Endothelial cell of umbilical vein (primary cell): ENCODE measurements around the gene FREM3. TPM values are rescaled to one million over a fixed set of nuclear protein-coding genes. Genes with fewer than 3 reads are reported as not detected.

ENCODE experiments used
- BruUV-seq: library from RNA; stranded (reverse); fragments of 400-500 nt; replicated peaks from 2 replicates; lab custom pipeline; 2021; lab: Mats Ljungman, UMichigan
- CTCF ChIA-PET: fragments of 300-600, 350-600 bp; sonication (Branson Sonifier 250); formaldehyde crosslinking; loops from one replicate; lab custom pipeline; 2021; ENCODE audit warnings: antibody characterized with exemption, inconsistent platforms; lab: Charles Lee
- POLR2A ChIA-PET: fragments of 300-600, 350-600 bp; sonication (Branson Sonifier 250); formaldehyde crosslinking; loops from one replicate; lab custom pipeline; 2021; ENCODE audit warnings: antibody characterized with exemption, inconsistent platforms; lab: Charles Lee
- DNase-seq: peaks from one replicate; pipeline ENCODE4 v3.0.0-alpha.2; 2011; ENCODE audit warnings: low read depth, low spot score
- FAIRE-seq: peaks from 2 replicates; lab custom pipeline; 2011; peaks lifted over from hg19 to GRCh38; lab: Jason Lieb, UNC
- H2AFZ ChIP-seq: 2 replicates; pipeline ENCODE4 v1.6.0; 2012; ENCODE audit warnings: low read depth, low read length, control low read depth, inconsistent platforms
- H3K27ac ChIP-seq: 2 replicates; pipeline ENCODE4 v1.5.1; 2011; ENCODE audit warnings: low read depth, mild to moderate bottlenecking, control low read depth, low read length, moderate library complexity; ENCODE audit not compliant: insufficient read depth
- H3K27me3 ChIP-seq, 2 experiments: 2 replicates each; pipeline versions ENCODE4 v1.6.0 to v1.6.1; 2011; ENCODE audit warnings: low read length in 2 of 2, mixed read lengths in 1 of 2; ENCODE audit not compliant: control insufficient read depth in 2 of 2, insufficient read depth in 2 of 2
- H3K36me3 ChIP-seq, 2 experiments: 2 replicates in 1 of 2; 3 replicates in 1 of 2; pipeline ENCODE4 v1.5.1; 2011; ENCODE audit warnings: low read length in 2 of 2, mild to moderate bottlenecking in 1 of 2, moderate library complexity in 1 of 2; ENCODE audit not compliant: control insufficient read depth in 2 of 2, insufficient read depth in 2 of 2; ENCODE audit errors: extremely low read depth in 1 of 2
- H3K4me1 ChIP-seq: 3 replicates; pipeline ENCODE4 v1.5.1; 2011; ENCODE audit warnings: mild to moderate bottlenecking, low read length; ENCODE audit not compliant: control insufficient read depth, insufficient read depth; ENCODE audit errors: extremely low read depth
- H3K4me2 ChIP-seq: 2 replicates; pipeline ENCODE4 v1.6.1; 2011; ENCODE audit warnings: low read length, control low read depth, mixed read lengths; ENCODE audit not compliant: insufficient read depth
- H3K4me3 ChIP-seq, 3 experiments: fragments of 200-600 bp in 1 of 3; sonication (generic), shearing (Covaris generic) in 1 of 3; replicated peaks in 1 of 3; 2 replicates each; pipeline ENCODE4 v1.5.1; 2011 to 2016; ENCODE audit warnings: control low read depth in 3 of 3, low read length in 3 of 3, mild to moderate bottlenecking in 2 of 3, inconsistent platforms in 1 of 3, low read depth in 1 of 3, moderate library complexity in 1 of 3; ENCODE audit not compliant: insufficient read depth in 1 of 3
- H3K79me2 ChIP-seq: 2 replicates; pipeline ENCODE4 v1.6.0; 2012; ENCODE audit warnings: low read length, inconsistent platforms; ENCODE audit not compliant: control insufficient read depth, insufficient read depth
- H3K9ac ChIP-seq: replicated peaks from 2 replicates; pipeline ENCODE3; 2011; ENCODE audit warnings: low read length, control low read depth; ENCODE audit not compliant: insufficient read depth; ENCODE audit errors: extremely low read depth
- H3K9me1 ChIP-seq: replicated peaks from 3 replicates; pipeline ENCODE4 v1.6.0; 2011; ENCODE audit warnings: mild to moderate bottlenecking, low read length; ENCODE audit not compliant: control insufficient read depth, insufficient read depth; ENCODE audit errors: extremely low read depth
- H3K9me3 ChIP-seq: replicated peaks from 2 replicates; pipeline ENCODE4 v1.5.1; 2012; ENCODE audit warnings: low read length, inconsistent platforms; ENCODE audit not compliant: control insufficient read depth, insufficient read depth
- H4K20me1 ChIP-seq: replicated peaks from 2 replicates; pipeline ENCODE3; 2011; ENCODE audit warnings: mild to moderate bottlenecking, low read length; ENCODE audit not compliant: control insufficient read depth, insufficient read depth; ENCODE audit errors: extremely low read depth
- EZH2 ChIP-seq: IDR thresholded peaks from 2 replicates; pipeline ENCODE4 v1.6.1; 2012; ENCODE audit warnings: borderline replicate concordance, low read depth, mild to moderate bottlenecking, moderate library complexity, low read length, inconsistent platforms; ENCODE audit not compliant: severe bottlenecking
- FOS ChIP-seq: IDR thresholded peaks from 2 replicates; pipeline ENCODE4 v1.6.1; 2011; ENCODE audit warnings: mild to moderate bottlenecking, low read length, moderate library complexity, borderline replicate concordance; ENCODE audit not compliant: insufficient read depth
- GATA2 ChIP-seq: IDR thresholded peaks from 2 replicates; pipeline ENCODE4 v1.7.0; 2011; ENCODE audit warnings: low read depth, mild to moderate bottlenecking, moderate library complexity, mixed read lengths, low read length; ENCODE audit not compliant: insufficient read length, insufficient read depth
- JUN ChIP-seq: IDR thresholded peaks from 2 replicates; pipeline ENCODE4 v1.6.1; 2011; ENCODE audit warnings: borderline replicate concordance, low read depth; ENCODE audit not compliant: insufficient read length, insufficient read depth
- MYC ChIP-seq: IDR thresholded peaks from one replicate; pipeline ENCODE4 v1.6.1; 2011; ENCODE audit warnings: mild to moderate bottlenecking, low read depth, low read length
- POLR2A ChIP-seq: IDR thresholded peaks from 2 replicates; pipeline ENCODE4 v1.6.1; 2012; ENCODE audit warnings: low read depth, mild to moderate bottlenecking, control low read depth, low read length
- POLR2AphosphoS5 ChIP-seq: IDR thresholded peaks from 2 replicates; pipeline ENCODE4 v1.6.1; 2012; ENCODE audit warnings: low read depth, mild to moderate bottlenecking, control low read depth, low read length, moderate library complexity; ENCODE audit not compliant: insufficient read depth
- dilution Hi-C: fragments of 300-500 bp; cut with MboI; formaldehyde crosslinking; loops from one replicate; pipeline ENCODE4 v1.15.0; 2019; ENCODE audit warnings: low sequenced_read_pairs; ENCODE audit not compliant: extremely low pct_ligation_motif_present
- intact Hi-C: fragments of 100-400 bp; cut with micrococcal nuclease; formaldehyde crosslinking; loops from one replicate; pipeline ENCODE4 v1.10.0; 2022
- polyA plus RNA-seq, 4 experiments: library from polyadenylated mRNA; depleted of rRNA in 3 of 4; stranded (reverse) in 3 of 4; unstranded in 1 of 4; fragments of >200 nt; gene quantifications; 2 replicates each; pipeline versions ENCODE4 v1.2.1 to v1.2.3, GENCODE V29; 2011 to 2012; ENCODE audit warnings: missing spikeins in 1 of 4
- total RNA-seq: library from RNA; stranded (reverse); gene quantifications from 2 replicates; pipeline ENCODE4 v1.2.3, GENCODE V29; 2021
- TF ChIP-seq, protein P1 (sequence below), 2 donors: IDR thresholded peaks; 1 replicate in 1 of 2; 2 replicates in 1 of 2; pipeline ENCODE4 v1.5.1; 2011; ENCODE audit warnings: low read length in 2 of 2, mild to moderate bottlenecking in 2 of 2, moderate library complexity in 2 of 2, control low read depth in 1 of 2, inconsistent platforms in 1 of 2, low read depth in 1 of 2; ENCODE audit not compliant: insufficient read depth in 1 of 2; ENCODE audit errors: extremely low read depth in 1 of 2
- TF ChIP-seq, protein P2 (sequence below): IDR thresholded peaks from 2 replicates; pipeline ENCODE4 v1.6.1; 2011; ENCODE audit not compliant: insufficient read depth, insufficient read length

FREM3 gene
- total and polyA plus RNA-seq, 2 donors (not counting 3 experiments of a cell fraction or from before 2014, with no cell fraction given), result 0.04 to 0.08 TPM

- Histone ChIP-seq H3K79me2 (no peaks in the 10 kb centered on the region), H3K27ac (no peak overlapping the region), H3K9ac (no peak overlapping the region), H3K9me1 (no peaks in the 10 kb centered on the region), H2AFZ (no peak overlapping the region), H3K4me3 (no peak overlapping the region), H3K4me1 (peaks cover 6% of the 10 kb centered on the region), H3K9me3 (no peaks in the 10 kb centered on the region), H3K27me3 (peaks cover 26 to 31% of the 10 kb centered on the region in 2 experiments), H3K36me3 (no peaks in the 10 kb centered on the region), H4K20me1 (no peaks in the 10 kb centered on the region), H3K4me2 (no peak overlapping the region)
- no peak for TF ChIP-seq GATA2
- TF ChIP-seq POLR2A, result no peak
- no peak for TF ChIP-seq MYC
- TF ChIP-seq FOS, result no peak
- no peak for TF ChIP-seq EZH2
- TF ChIP-seq JUN, result no peak
- TF ChIP-seq, protein P1, sequence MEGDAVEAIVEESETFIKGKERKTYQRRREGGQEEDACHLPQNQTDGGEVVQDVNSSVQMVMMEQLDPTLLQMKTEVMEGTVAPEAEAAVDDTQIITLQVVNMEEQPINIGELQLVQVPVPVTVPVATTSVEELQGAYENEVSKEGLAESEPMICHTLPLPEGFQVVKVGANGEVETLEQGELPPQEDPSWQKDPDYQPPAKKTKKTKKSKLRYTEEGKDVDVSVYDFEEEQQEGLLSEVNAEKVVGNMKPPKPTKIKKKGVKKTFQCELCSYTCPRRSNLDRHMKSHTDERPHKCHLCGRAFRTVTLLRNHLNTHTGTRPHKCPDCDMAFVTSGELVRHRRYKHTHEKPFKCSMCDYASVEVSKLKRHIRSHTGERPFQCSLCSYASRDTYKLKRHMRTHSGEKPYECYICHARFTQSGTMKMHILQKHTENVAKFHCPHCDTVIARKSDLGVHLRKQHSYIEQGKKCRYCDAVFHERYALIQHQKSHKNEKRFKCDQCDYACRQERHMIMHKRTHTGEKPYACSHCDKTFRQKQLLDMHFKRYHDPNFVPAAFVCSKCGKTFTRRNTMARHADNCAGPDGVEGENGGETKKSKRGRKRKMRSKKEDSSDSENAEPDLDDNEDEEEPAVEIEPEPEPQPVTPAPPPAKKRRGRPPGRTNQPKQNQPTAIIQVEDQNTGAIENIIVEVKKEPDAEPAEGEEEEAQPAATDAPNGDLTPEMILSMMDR (IDR thresholded peaks at IDR 0.05; ENCODE audit: extremely low read depth in 1 of 2, insufficient read depth in 1 of 2, low read depth in 1 of 2, low read length in 2 of 2), result no peak
- TF ChIP-seq, protein P2, sequence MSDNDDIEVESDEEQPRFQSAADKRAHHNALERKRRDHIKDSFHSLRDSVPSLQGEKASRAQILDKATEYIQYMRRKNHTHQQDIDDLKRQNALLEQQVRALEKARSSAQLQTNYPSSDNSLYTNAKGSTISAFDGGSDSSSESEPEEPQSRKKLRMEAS, result no peak
- no peak for TF ChIP-seq POLR2AphosphoS5
- FAIRE-seq (no peak), DNase-seq (no peak)
- dilution Hi-C loops, result no loop called here
- ChIA-PET POLR2A (no interaction called here), CTCF (interaction anchor here (1.3 kb wide), 1 partner anchor 20 kb away, joined by 3 read pairs; no protein-coding TSS in a partner anchor)
- intact Hi-C loops, result no loop called here
- no TSS peak for BruUV-seq
Observed at GRCh38 chr4:143701365-143701764, 890 bp upstream of the FREM3 start.
